Right ventricle myocardium superior (tissue), 1 donor: ENCODE measurements around the gene AMH. TPM values are rescaled to one million over a fixed set of nuclear protein-coding genes. Genes with fewer than 3 reads are reported as not detected.

Experiments
- ATAC-seq: fragments of 200-7000 bp; cut with Tn5 transposase; one replicate; pipeline ENCODE4 v1.9.1; 2020; ENCODE audit warnings: mild to moderate bottlenecking; ENCODE audit not compliant: poor library complexity
- DNase-seq: peaks from one replicate; pipeline ENCODE4 v3.0.0-alpha.2; 2020
- intact Hi-C: fragments of 100-400 bp; cut with DNase I; formaldehyde crosslinking; loops from one replicate; pipeline ENCODE4 v1.11.2; 2022
- total RNA-seq: library from RNA; stranded (reverse); fragmentation: NEBNext Ultra II Directional; extraction: Animal tissue kit (Norgen Biotek cat#: 25700); gene quantifications from one replicate; pipeline ENCODE4 v1.2.1, GENCODE V29; 2021
- donor health status: DM: no; HTN: yes; CAD: no; lungs with severe emphysema.

Gene AMH
- total RNA-seq, 1 donor from 2014 or later = 0.24 TPM

GRCh38 chr19:2216361-2217225 is 32.5 kb upstream of the AMH start:
- DNase-seq = no peak
- no peak for ATAC-seq
- intact Hi-C loops = no loop called here

- DNase-seq (no peak), ATAC-seq (no peak)
- intact Hi-C loops = no loop called here
Measured at GRCh38 chr19:2217591-2217990, 31.5 kb upstream of the AMH start.

- DNase-seq = no peak
- no peak for ATAC-seq
- intact Hi-C loops = no loop called here
Measured at GRCh38 chr19:2219726-2220125, 29.4 kb upstream of the AMH start.

- intact Hi-C loops = no loop called here
- no peak for DNase-seq
- peak; percentile 39 for ATAC-seq
Measured at GRCh38 chr19:2221250-2221831, 27.8 kb upstream of the AMH start.

- no peak for ATAC-seq
- DNase-seq = no peak
- intact Hi-C loops = no loop called here
Measured at GRCh38 chr19:2221918-2222317, 27.2 kb upstream of the AMH start.

GRCh38 chr19:2223391-2223790 is 25.7 kb upstream of the AMH start:
- intact Hi-C loops = no loop called here
- DNase-seq (no peak), ATAC-seq (no peak)

- no peak for DNase-seq
- intact Hi-C loops = no loop called here
- no peak for ATAC-seq
Measured at GRCh38 chr19:2223959-2224358, 25.2 kb upstream of the AMH start.

- ATAC-seq = no peak
- intact Hi-C loops = no loop called here
Measured at GRCh38 chr19:2224754-2225349, 24.3 kb upstream of the AMH start.

GRCh38 chr19:2225415-2226050 is 23.6 kb upstream of the AMH start:
- intact Hi-C loops = no loop called here
- no peak for DNase-seq
- no peak for ATAC-seq

More at GRCh38 chr19:2224754-2225349, 24.3 kb upstream of the AMH start:
- DNase-seq = no peak

GRCh38 chr19:2226051-2226839 is 22.9 kb upstream of the AMH start:
- ATAC-seq (no peak), DNase-seq (no peak)
- intact Hi-C loops = no loop called here

GRCh38 chr19:2226840-2227360 is 22.2 kb upstream of the AMH start:
- intact Hi-C loops = no loop called here
- DNase-seq = no peak
- no peak for ATAC-seq

GRCh38 chr19:2227415-2228156 is 21.5 kb upstream of the AMH start:
- no peak for DNase-seq
- intact Hi-C loops = no loop called here
- ATAC-seq = no peak

- intact Hi-C loops = no loop called here
- DNase-seq (no peak), ATAC-seq (no peak)
Measured at GRCh38 chr19:2228157-2229030, 20.7 kb upstream of the AMH start.

- no peak for ATAC-seq
- no peak for DNase-seq
- intact Hi-C loops = no loop called here
Measured at GRCh38 chr19:2229103-2230032, 19.8 kb upstream of the AMH start.

GRCh38 chr19:2230033-2230531 is 19.0 kb upstream of the AMH start:
- intact Hi-C loops = no loop called here
- ATAC-seq = no peak
- no peak for DNase-seq
